H9 (cell line): ENCODE data around the gene LIMS2. TPM values are rescaled to one million over a fixed set of nuclear protein-coding genes. Genes with fewer than 3 reads are reported as not detected.

Source experiments
- DNase-seq: peaks from one replicate; pipeline ENCODE4 v3.0.0-alpha.2; 2017
- H2AFZ ChIP-seq: one replicate; pipeline ENCODE4 v1.6.1; 2013; ENCODE audit warnings: mild to moderate bottlenecking, low read length, control low read depth, moderate library complexity
- H2AK5ac ChIP-seq: 2 replicates; pipeline ENCODE4 v1.6.1; 2013; ENCODE audit warnings: low read length, control low read depth, mixed read lengths; ENCODE audit not compliant: insufficient read length
- H2BK120ac ChIP-seq: one replicate; pipeline ENCODE4 v1.6.1; 2013; ENCODE audit warnings: low read depth, mild to moderate bottlenecking, low read length, control low read depth, inconsistent platforms; ENCODE audit not compliant: poor library complexity, severe bottlenecking
- H2BK12ac ChIP-seq: 2 replicates; pipeline ENCODE4 v1.6.1; 2013; ENCODE audit warnings: low read length, control low read depth, mixed read lengths, low read depth; ENCODE audit not compliant: insufficient read length
- H2BK15ac ChIP-seq: 2 replicates; pipeline ENCODE4 v1.6.1; 2013; ENCODE audit warnings: low read depth, low read length, control low read depth
- H2BK20ac ChIP-seq: one replicate; pipeline ENCODE4 v1.6.1; 2013; ENCODE audit warnings: low read depth, mild to moderate bottlenecking, low read length, control low read depth, inconsistent platforms; ENCODE audit not compliant: poor library complexity, severe bottlenecking
- H2BK5ac ChIP-seq: 2 replicates; pipeline ENCODE4 v1.6.1; 2013; ENCODE audit warnings: low read length, control low read depth, mixed read lengths; ENCODE audit not compliant: insufficient read length
- H3K14ac ChIP-seq: 2 replicates; pipeline ENCODE4 v1.6.1; 2013; ENCODE audit warnings: low read length, control low read depth; ENCODE audit not compliant: insufficient read depth
- H3K18ac ChIP-seq: 2 replicates; pipeline ENCODE4 v1.6.1; 2013; ENCODE audit warnings: low read depth, mild to moderate bottlenecking, mixed read lengths, low read length, control low read depth; ENCODE audit not compliant: insufficient read length
- H3K23ac ChIP-seq: 2 replicates; pipeline ENCODE4 v1.6.1; 2013; ENCODE audit warnings: low read length, control low read depth, mixed read lengths, low read depth; ENCODE audit not compliant: insufficient read length
- H3K23me2 ChIP-seq: 2 replicates; pipeline ENCODE4 v1.6.1; 2013; ENCODE audit warnings: low read depth, mild to moderate bottlenecking, mixed read lengths, low read length, control low read depth; ENCODE audit not compliant: insufficient read length, poor library complexity, severe bottlenecking
- H3K27ac ChIP-seq: 2 replicates; pipeline ENCODE4 v1.5.1; 2013; ENCODE audit warnings: low read length, control low read depth, mixed read lengths, low read depth; ENCODE audit not compliant: insufficient read length
- H3K27me3 ChIP-seq: 2 replicates; pipeline ENCODE4 v1.6.1; 2013; ENCODE audit warnings: low read length, control low read depth, inconsistent platforms; ENCODE audit not compliant: insufficient read depth
- H3K4ac ChIP-seq: 2 replicates; pipeline ENCODE4 v1.6.1; 2013; ENCODE audit warnings: low read depth, mild to moderate bottlenecking, control low read depth, inconsistent platforms, low read length, moderate library complexity
- H3K4me1 ChIP-seq: 2 replicates; pipeline ENCODE4 v1.6.1; 2013; ENCODE audit warnings: low read length, control low read depth, inconsistent platforms; ENCODE audit not compliant: insufficient read depth
- H3K4me2 ChIP-seq: 2 replicates; pipeline ENCODE4 v1.6.1; 2013; ENCODE audit warnings: low read length, control low read depth, mixed read lengths; ENCODE audit not compliant: insufficient read length, insufficient read depth
- H3K56ac ChIP-seq: 2 replicates; pipeline ENCODE4 v1.6.1; 2013; ENCODE audit warnings: low read depth, mild to moderate bottlenecking, mixed read lengths, low read length, control low read depth; ENCODE audit not compliant: insufficient read length
- H3K79me1 ChIP-seq: 2 replicates; pipeline ENCODE4 v1.6.1; 2013; ENCODE audit warnings: low read depth, mild to moderate bottlenecking, moderate library complexity, low read length, control low read depth, inconsistent platforms; ENCODE audit not compliant: insufficient read depth, poor library complexity, severe bottlenecking
- H3K79me2 ChIP-seq: 2 replicates; pipeline ENCODE4 v1.6.1; 2013; ENCODE audit warnings: low read length, control low read depth, inconsistent platforms; ENCODE audit not compliant: insufficient read depth
- H3K9ac ChIP-seq: 2 replicates; pipeline ENCODE4 v1.6.1; 2013; ENCODE audit warnings: low read length, control low read depth, mixed read lengths; ENCODE audit not compliant: insufficient read length; ENCODE audit errors: extremely low read depth
- H3K9me3 ChIP-seq: one replicate; pipeline ENCODE4 v1.6.1; 2013; ENCODE audit warnings: low read depth, low read length, inconsistent platforms; ENCODE audit not compliant: control insufficient read depth
- H3T11ph ChIP-seq: one replicate; pipeline ENCODE4 v1.6.1; 2013; ENCODE audit warnings: mild to moderate bottlenecking, low read length, control low read depth, inconsistent platforms
- H4K20me1 ChIP-seq: one replicate; pipeline ENCODE4 v1.6.1; 2013; ENCODE audit not compliant: control insufficient read depth, insufficient read length, insufficient read depth
- H4K5ac ChIP-seq: 2 replicates; pipeline ENCODE4 v1.6.1; 2013; ENCODE audit warnings: low read depth, mild to moderate bottlenecking, mixed read lengths, low read length, control low read depth; ENCODE audit not compliant: insufficient read length
- H4K8ac ChIP-seq: replicated peaks from 2 replicates; pipeline ENCODE4 v1.6.1; 2013; ENCODE audit warnings: low read length, control low read depth, mixed read lengths, low read depth; ENCODE audit not compliant: insufficient read length
- H4K91ac ChIP-seq: 2 replicates; pipeline ENCODE4 v1.6.1; 2013; ENCODE audit warnings: low read depth, mild to moderate bottlenecking, moderate library complexity, mixed read lengths, low read length, control low read depth; ENCODE audit not compliant: insufficient read length
- H3K27ac Mint-ChIP-seq, 3 experiments: 2 replicates in 2 of 3; 3 replicates in 1 of 3; pipeline ENCODE4 v1.8.0; 2020 to 2021; ENCODE audit warnings: mixed read lengths in 3 of 3, mild to moderate bottlenecking in 1 of 3, moderate library complexity in 1 of 3
- H3K27me3 Mint-ChIP-seq: 2 replicates; pipeline ENCODE4 v1.8.0; 2021; ENCODE audit warnings: low read depth, mild to moderate bottlenecking, moderate library complexity, mixed read lengths
- H3K36me3 Mint-ChIP-seq, 3 experiments: 2 replicates in 2 of 3; 3 replicates in 1 of 3; pipeline ENCODE4 v1.8.0; 2020 to 2021; ENCODE audit warnings: low read depth in 3 of 3, mixed read lengths in 3 of 3; ENCODE audit not compliant: insufficient read depth in 1 of 3
- H3K4me1 Mint-ChIP-seq, 2 experiments: 2 replicates each; pipeline ENCODE4 v1.8.0; 2020; ENCODE audit warnings: mixed read lengths in 2 of 2
- H3K4me3 Mint-ChIP-seq, 2 experiments: 2 replicates in 1 of 2; 3 replicates in 1 of 2; pipeline ENCODE4 v1.8.0; 2020 to 2021; ENCODE audit warnings: mild to moderate bottlenecking in 2 of 2, mixed read lengths in 2 of 2, moderate library complexity in 1 of 2
- H3K9me3 Mint-ChIP-seq, 2 experiments: 2 replicates in 1 of 2; 3 replicates in 1 of 2; pipeline ENCODE4 v1.8.0; 2020; ENCODE audit warnings: mild to moderate bottlenecking in 2 of 2, mixed read lengths in 2 of 2, moderate library complexity in 1 of 2
- CTCF ChIP-seq: fragments of 200-600 bp; sonication (generic); conservative IDR thresholded peaks from 3 replicates; pipeline ENCODE4 v1.8.0; 2021; ENCODE audit warnings: antibody characterized with exemption, mild to moderate bottlenecking
- WGBS: extraction: QIAGEN DNeasy Blood & Tissue Kit; methylation state at CpG from one replicate; pipeline ENCODE4 v1.1.7; 2013; ENCODE audit warnings: missing lambda C conversion rate, low lambda C conversion rate, mixed read lengths; ENCODE audit not compliant: insufficient read length; ENCODE audit errors: extremely low coverage; 5-methylcytosine and 5-hydroxymethylcytosine counted together
- total RNA-seq: library from RNA; stranded (reverse); gene quantifications from 2 replicates; pipeline ENCODE4 v1.2.1, GENCODE V29; 2021

LIMS2 gene
- total RNA-seq, 1 experiment from 2014 or later: 5.9 TPM

- no peak overlapping the region for H4K8ac ChIP-seq
These were observed 15.4 kb upstream of the LIMS2 start for GRCh38 chr2:127690696-127691095.

More at GRCh38 chr2:127690696-127691095, 15.4 kb upstream of the LIMS2 start:
- H4K20me1 ChIP-seq: no peaks in the 10 kb centered on the region
- no peak for DNase-seq
- H4K5ac ChIP-seq: no peak overlapping the region
- H3K4me1 ChIP-seq: no peaks in the 10 kb centered on the region
- H3K27ac ChIP-seq: no peak overlapping the region
- Mint-ChIP-seq H3K4me3 (no peak overlapping the region), H3K9me3 (peaks cover 39 to 46% of the 10 kb centered on the region in 2 experiments), H3K36me3 (peaks cover 13 to 25% (median 15%) of the 10 kb centered on the region in 3 experiments), H3K27me3 (peaks cover 9% of the 10 kb centered on the region), H3K27ac (no peak overlapping the region), H3K4me1 (0 out of 4 replicates have a peak, but pooled peaks cover 0 to 2% of the 10 kb centered on the region in 2 experiments)
- no peak overlapping the region for H2AFZ ChIP-seq
- no peaks in the 10 kb centered on the region for H3K27me3 ChIP-seq
- H3K4me2 ChIP-seq: no peak overlapping the region
- no peak overlapping the region for H2BK15ac ChIP-seq
- no peak overlapping the region for H2BK12ac ChIP-seq
- no peaks in the 10 kb centered on the region for H3K79me1 ChIP-seq
- no peak overlapping the region for H3K23ac ChIP-seq
- no peak overlapping the region for H2BK5ac ChIP-seq
- H3K14ac ChIP-seq: no peak overlapping the region
- H3T11ph ChIP-seq: no peak overlapping the region
- H3K4ac ChIP-seq: no peak overlapping the region
- no peak overlapping the region for H3K56ac ChIP-seq
- no peak overlapping the region for H3K9ac ChIP-seq
- no peak overlapping the region for H2BK20ac ChIP-seq
- no peak overlapping the region for H4K91ac ChIP-seq
- no peaks in the 10 kb centered on the region for H3K79me2 ChIP-seq
- H2BK120ac ChIP-seq: no peak overlapping the region
- no peak for TF ChIP-seq CTCF
- no peak overlapping the region for H2AK5ac ChIP-seq
- no peaks in the 10 kb centered on the region for H3K23me2 ChIP-seq
- WGBS: no CpG with 5 or more reads among the region's 2 CpGs
- peaks cover 14% of the 10 kb centered on the region for H3K9me3 ChIP-seq
- no peak overlapping the region for H3K18ac ChIP-seq
